GM12892 (cell line): ENCODE data around the gene CTF1.

Source experiments
- POLR2AphosphoS5 ChIP-seq: IDR thresholded peaks from 2 replicates; pipeline ENCODE4 v1.6.1; 2011; ENCODE audit warnings: low read depth, low read length, control low read depth
- TAF1 ChIP-seq: IDR thresholded peaks from 2 replicates; pipeline ENCODE4 v1.6.1; 2011; ENCODE audit warnings: low read depth, mild to moderate bottlenecking, control low read depth, low read length, borderline replicate concordance

DNA sequence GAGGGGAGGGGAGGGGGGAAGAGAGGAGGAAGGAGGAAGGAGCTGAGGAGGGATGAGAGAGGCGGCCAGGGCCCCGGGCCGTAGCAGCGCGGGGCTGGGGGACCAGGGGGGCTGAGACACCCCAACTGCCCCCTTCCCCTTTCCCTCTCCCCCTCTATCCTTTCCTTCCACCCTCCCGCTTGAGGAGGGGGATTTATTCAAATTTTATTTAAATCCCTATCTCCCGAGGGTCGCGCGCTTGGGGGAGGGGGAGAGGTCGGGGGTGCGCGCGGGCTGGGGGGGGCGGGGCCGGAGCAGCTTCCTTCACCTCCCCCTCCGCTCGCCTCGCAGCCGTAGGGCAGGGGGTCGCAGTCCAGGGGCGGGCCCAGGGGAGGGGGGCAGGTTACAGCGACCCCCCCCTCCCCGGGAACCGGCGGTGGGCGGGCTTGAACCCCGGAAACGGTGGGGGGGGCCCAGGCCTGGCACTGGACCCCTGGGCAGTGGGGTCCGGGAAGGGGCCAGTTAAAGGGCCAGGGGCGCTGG lies 27.2 kb downstream of the CTF1 start, which contains the start of gene FBXL19:
- no peak for TF ChIP-seq TAF1
- TF ChIP-seq POLR2AphosphoS5, result no peak
